ENCODE measurements around the gene RREB1.
A peak's percentile ranks its signal among the peaks of the same experiment; 100 is the strongest.

RREB1 gene

GRCh38 chr6:7195339-7196018, 87.7 kb downstream of the RREB1 start:
- DNase-seq (ENCODE audit: low read depth), result no peak

GRCh38 chr6:7196019-7196402, 88.2 kb downstream of the RREB1 start:
- no peak for DNase-seq (ENCODE audit: low read depth)

GRCh38 chr6:7196685-7197283, 89.0 kb downstream of the RREB1 start:
- no peak for DNase-seq (ENCODE audit: low read depth)

DNA sequence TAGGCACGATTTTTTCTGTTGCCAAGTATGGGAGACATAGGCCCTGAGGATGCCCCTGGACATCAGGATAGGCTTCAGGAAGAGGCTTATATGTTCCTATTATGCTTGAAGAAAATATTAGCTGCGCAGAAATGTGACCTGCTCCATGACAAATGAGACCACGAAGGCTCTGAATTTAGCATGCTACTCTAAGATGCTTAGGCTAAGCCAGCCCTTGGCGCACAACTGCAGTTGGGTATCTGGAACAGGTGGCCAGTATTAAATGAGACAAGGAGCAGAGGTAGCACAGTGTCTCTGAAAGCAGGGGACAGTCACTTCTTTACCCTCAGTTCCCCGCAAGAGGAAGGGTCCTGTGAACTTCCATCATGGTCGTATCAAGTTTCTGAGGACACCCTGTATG, 90.0 kb downstream of the RREB1 start:
- DNase-seq (ENCODE audit: low read depth), result no peak

- no peak for DNase-seq (ENCODE audit: low read depth)
Observed at GRCh38 chr6:7198833-7199800, 91.4 kb downstream of the RREB1 start.

- DNase-seq (ENCODE audit: low read depth), result no peak
Observed at GRCh38 chr6:7200598-7201443, 93.1 kb downstream of the RREB1 start.

- DNase-seq (ENCODE audit: low read depth), result no peak
Observed at GRCh38 chr6:7201444-7201731, 93.6 kb downstream of the RREB1 start.

GRCh38 chr6:7201732-7202541, 94.2 kb downstream of the RREB1 start:
- no peak for DNase-seq (ENCODE audit: low read depth)

GRCh38 chr6:7202950-7203349, 95.2 kb downstream of the RREB1 start:
- no peak for DNase-seq (ENCODE audit: low read depth)

DNA sequence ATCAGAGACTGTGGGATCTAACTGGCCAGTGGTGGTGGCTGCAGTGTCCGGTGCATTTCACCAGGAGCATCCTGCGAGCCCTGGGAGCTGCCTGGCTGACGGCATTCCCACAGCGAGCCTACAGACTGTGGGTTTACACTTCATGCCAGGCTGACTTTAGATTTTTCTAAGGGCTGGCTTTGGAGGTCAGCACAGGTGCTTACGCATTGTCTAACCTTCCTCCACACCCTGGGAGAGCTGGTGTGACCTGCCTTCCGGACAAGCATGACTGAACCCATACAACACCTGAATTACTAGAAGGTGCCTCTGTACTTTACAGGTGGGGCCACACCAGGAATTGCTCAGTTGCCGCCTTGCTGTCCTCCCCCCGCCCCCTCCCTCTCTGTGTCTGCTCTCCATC, 96.2 kb downstream of the RREB1 start:
- DNase-seq (ENCODE audit: low read depth), result no peak

DNA sequence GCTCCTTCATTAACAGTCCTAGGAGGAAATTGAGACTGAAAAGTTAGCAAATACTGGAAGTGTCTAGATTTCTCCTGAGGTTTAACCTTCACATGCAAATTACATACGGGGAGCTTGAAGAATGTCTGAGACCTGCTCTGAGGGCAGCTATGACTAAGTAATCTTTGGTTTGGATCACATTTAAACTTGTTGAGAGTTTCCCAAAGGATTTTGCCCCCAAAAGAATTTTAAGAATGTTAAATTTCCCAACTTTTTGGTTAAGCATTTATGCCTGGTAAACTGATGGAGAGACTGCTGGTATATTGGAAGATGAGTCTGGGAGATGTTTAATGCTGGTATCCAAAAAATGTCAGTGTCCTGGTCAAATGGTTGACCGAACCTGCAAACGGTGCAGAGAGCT, 97.0 kb downstream of the RREB1 start:
- DNase-seq (ENCODE audit: low read depth), result peak; percentile 40

DNA sequence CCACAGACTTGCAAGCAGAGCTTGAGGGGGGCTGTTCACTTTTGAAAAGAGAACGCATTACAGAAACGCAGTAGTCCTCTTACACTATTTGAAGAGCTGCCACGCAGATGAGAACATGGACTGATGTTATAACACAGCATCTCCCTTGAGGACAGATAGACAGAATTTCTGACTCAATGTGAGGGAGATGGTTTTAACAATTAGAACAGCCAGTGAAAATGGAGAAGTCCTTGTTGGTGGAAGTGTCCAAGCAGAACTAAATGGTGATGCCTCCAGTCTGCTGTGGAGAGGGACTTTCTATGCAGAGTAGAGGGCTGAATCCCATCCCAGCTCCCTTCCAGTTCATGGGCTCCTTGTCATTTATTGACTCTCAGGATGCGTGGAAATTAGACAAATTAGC, 100.0 kb downstream of the RREB1 start:
- no peak for DNase-seq (ENCODE audit: low read depth)

GRCh38 chr6:7213416-7213815, 105.7 kb downstream of the RREB1 start:
- no peak for DNase-seq (ENCODE audit: low read depth)

DNA sequence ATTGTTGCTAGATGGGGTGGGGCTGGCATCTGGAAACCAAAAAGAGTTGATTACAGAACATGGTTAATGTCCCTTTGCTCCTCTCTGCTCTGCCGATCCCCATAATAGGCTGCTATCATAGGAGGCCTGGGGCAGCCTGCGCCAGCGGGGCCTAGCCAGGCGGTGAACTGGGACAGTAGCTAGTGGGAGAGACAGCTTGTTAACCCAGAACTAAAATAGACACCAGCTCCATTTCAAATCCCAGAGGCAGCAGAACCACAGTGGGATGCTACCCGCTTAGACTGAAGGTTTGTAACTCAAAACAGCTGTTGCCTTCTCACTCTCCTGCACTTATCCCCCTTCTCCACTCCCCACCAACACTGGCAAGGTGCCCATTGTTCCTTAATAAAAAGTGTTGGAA, 106.7 kb downstream of the RREB1 start:
- no peak for DNase-seq (ENCODE audit: low read depth)

- peak; percentile 19 for DNase-seq (ENCODE audit: low read depth)
Observed at GRCh38 chr6:7215131-7215530, 107.4 kb downstream of the RREB1 start.

GRCh38 chr6:7215798-7216231, 108.1 kb downstream of the RREB1 start:
- no peak for DNase-seq (ENCODE audit: low read depth)

GRCh38 chr6:7216941-7217621, 109.3 kb downstream of the RREB1 start:
- no peak for DNase-seq (ENCODE audit: low read depth)

DNA sequence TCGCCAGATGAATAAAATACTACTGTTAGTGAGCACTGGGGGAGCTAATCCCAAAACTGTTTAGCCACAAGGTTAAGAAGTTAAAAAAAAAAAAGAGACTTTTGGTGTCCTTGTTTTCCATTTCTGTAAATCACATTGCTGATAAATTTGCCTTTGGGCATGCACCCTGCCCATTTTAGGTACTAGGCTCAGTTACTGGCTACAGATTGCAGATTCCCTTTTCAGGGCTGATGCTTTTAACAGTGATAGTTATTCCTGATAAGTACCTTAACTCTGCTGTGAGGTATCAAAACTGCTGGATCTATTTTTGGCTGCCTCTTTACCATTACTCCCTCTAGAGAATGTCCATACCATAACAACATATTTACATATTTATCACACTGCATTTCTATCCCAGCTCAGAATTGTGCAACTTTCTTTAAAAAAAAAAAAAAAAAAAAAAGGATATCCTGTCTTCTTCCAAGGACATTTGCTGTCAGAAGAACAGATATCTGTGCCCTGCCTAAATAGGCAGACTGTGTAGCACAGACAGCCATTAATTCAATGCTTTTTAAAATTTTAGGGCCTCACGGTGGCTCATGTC, 110.7 kb downstream of the RREB1 start:
- no peak for DNase-seq (ENCODE audit: low read depth)

DNA sequence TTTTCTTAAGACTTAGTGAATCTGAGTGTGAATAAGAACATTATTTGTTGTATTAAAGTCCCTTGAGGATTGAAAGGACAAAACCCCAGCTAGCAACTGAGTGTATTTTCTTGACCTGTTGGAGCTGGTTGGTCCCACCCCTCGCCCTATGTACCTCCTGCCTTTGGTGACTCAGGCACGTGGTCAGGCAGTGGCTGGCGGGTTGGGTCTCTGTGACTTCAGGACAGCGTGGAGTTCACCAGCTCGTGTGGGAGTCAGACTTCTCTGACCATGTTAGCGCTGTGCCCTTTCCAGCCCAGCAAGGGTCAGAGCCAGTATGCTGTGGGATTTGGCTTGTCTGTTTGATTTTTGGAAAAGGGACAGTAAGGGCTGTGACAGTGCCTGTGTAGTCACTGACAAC, 111.5 kb downstream of the RREB1 start:
- no peak for DNase-seq (ENCODE audit: low read depth)

- DNase-seq (ENCODE audit: low read depth), result no peak
Observed at GRCh38 chr6:7222197-7222596, 114.4 kb downstream of the RREB1 start.

All from HS-5 (cell line).